K562 (cell line): ENCODE data around the gene UBE2D2. TPM values are rescaled to one million over a fixed set of nuclear protein-coding genes. Genes with fewer than 3 reads are reported as not detected.

Experiments
- FOXP1 ChIP-seq: sonication (generic); formaldehyde crosslinking; IDR thresholded peaks from 2 replicates; pipeline ENCODE4 v1.8.0; 2022; ENCODE audit warnings: mild to moderate bottlenecking, missing genetic modification reagents
- MYC ChIP-seq, 2 experiments: fragments of 250-450 bp in 1 of 2; sonication (Bioruptor Pico) in 1 of 2; IDR thresholded peaks; 2 replicates each; pipeline versions ENCODE4 v1.5.1 to v1.6.1; 2012 to 2021; ENCODE audit warnings: low read depth in 2 of 2, borderline replicate concordance in 1 of 2, improper control_type of control experiment in 1 of 2, low read length in 1 of 2, mild to moderate bottlenecking in 1 of 2, moderate library complexity in 1 of 2
- polyA plus RNA-seq, 8 experiments: library from polyadenylated mRNA; depleted of rRNA in 4 of 8; stranded (reverse) in 5 of 8; unstranded in 3 of 8; fragments of >200 nt; fragmentation: Nextera tagmentation in 2 of 8; fragmentation: Illumina TruSeq in 1 of 8; extraction: Ambion mirVana in 2 of 8; extraction: Trizol in 1 of 8; gene quantifications; 2 replicates each; pipeline versions ENCODE4 v1.2.1 to v1.2.3, GENCODE V29; 2011 to 2014; ENCODE audit warnings: inconsistent platforms in 1 of 8, missing spikeins in 1 of 8
- total RNA-seq, 7 experiments: library from RNA; depleted of rRNA in 6 of 7; stranded (reverse); fragments of >200 nt in 6 of 7; fragmentation: Illumina TruSeq in 2 of 7; extraction: Trizol in 2 of 7; gene quantifications; 2 replicates each; pipeline versions ENCODE4 v1.2.1 to v1.2.3, GENCODE V29; 2011 to 2021; ENCODE audit warnings: low replicate concordance in 1 of 7
- TF ChIP-seq, protein P1 (sequence below), 2 experiments: fragments of 450-650 bp in 1 of 2; sonication (generic) in 1 of 2; formaldehyde crosslinking in 1 of 2; IDR thresholded peaks; 2 replicates each; pipeline versions ENCODE4 v1.7.1 to v1.9.0; 2016 to 2022; ENCODE audit warnings: inconsistent platforms in 1 of 2, mild to moderate bottlenecking in 1 of 2, missing genetic modification reagents in 1 of 2

Gene UBE2D2
- total and polyA plus RNA-seq, 9 of the 15 experiments (the other 6 are each of a cell fraction or from before 2014, with no cell fraction given) = 53.6 to 198 (median 122) TPM

DNA sequence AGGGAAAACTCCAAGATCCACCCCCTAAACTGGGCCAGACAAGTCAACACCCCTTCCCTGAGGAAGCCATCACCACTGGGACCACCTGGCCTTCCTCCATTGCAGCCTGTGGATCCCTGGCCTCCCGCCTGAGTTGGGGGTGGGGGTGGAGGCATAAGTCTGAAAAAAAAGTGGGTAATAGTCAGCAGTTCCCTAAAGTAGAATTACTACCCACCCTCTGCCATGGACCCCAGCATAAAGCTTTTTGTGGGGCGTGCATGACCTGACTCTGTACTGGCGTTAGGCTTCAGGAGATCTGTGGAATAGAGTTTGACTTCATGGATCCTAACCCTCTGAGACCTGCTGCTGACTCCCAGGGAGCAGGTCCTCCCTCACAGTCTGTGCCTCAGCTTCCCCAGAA lies 85.0 kb downstream of the UBE2D2 start (continued):
- TF ChIP-seq, protein P1, sequence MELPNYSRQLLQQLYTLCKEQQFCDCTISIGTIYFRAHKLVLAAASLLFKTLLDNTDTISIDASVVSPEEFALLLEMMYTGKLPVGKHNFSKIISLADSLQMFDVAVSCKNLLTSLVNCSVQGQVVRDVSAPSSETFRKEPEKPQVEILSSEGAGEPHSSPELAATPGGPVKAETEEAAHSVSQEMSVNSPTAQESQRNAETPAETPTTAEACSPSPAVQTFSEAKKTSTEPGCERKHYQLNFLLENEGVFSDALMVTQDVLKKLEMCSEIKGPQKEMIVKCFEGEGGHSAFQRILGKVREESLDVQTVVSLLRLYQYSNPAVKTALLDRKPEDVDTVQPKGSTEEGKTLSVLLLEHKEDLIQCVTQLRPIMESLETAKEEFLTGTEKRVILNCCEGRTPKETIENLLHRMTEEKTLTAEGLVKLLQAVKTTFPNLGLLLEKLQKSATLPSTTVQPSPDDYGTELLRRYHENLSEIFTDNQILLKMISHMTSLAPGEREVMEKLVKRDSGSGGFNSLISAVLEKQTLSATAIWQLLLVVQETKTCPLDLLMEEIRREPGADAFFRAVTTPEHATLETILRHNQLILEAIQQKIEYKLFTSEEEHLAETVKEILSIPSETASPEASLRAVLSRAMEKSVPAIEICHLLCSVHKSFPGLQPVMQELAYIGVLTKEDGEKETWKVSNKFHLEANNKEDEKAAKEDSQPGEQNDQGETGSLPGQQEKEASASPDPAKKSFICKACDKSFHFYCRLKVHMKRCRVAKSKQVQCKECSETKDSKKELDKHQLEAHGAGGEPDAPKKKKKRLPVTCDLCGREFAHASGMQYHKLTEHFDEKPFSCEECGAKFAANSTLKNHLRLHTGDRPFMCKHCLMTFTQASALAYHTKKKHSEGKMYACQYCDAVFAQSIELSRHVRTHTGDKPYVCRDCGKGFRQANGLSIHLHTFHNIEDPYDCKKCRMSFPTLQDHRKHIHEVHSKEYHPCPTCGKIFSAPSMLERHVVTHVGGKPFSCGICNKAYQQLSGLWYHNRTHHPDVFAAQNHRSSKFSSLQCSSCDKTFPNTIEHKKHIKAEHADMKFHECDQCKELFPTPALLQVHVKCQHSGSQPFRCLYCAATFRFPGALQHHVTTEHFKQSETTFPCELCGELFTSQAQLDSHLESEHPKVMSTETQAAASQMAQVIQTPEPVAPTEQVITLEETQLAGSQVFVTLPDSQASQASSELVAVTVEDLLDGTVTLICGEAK (IDR thresholded peaks at IDR 0.05) = no peak
- TF ChIP-seq, protein P1 (CRISPR knock-in tag; IDR thresholded peaks at IDR 0.05) = no peak
- TF ChIP-seq MYC (IDR thresholded peaks at IDR 0.05; ENCODE audit: low read depth, low read length) = no peak
- no peak for TF ChIP-seq MYC (CRISPR knock-in tag; IDR thresholded peaks at IDR 0.05; ENCODE audit: borderline replicate concordance, low read depth)
- no peak for TF ChIP-seq FOXP1
- TF ChIP-seq, all 486 proteins: peak for 0
